OCI-LY1 (cell line): ENCODE data around the gene MYO5B.

Experiments used
- CTCF ChIP-seq: fragments of 200-600 bp; sonication (generic), shearing (Covaris generic); IDR thresholded peaks from 2 replicates; pipeline ENCODE4 v1.5.1; 2017; ENCODE audit warnings: mild to moderate bottlenecking, antibody characterized with exemption, low read length, moderate library complexity, mixed read lengths
- EZH2 ChIP-seq: fragments of 200-600 bp; sonication (generic), shearing (Covaris generic); IDR thresholded peaks from 2 replicates; pipeline ENCODE4 v1.8.0; 2017; ENCODE audit warnings: borderline replicate concordance, mixed run types, mild to moderate bottlenecking, antibody characterized with exemption, low read length, moderate library complexity, mixed read lengths

GRCh38 chr18:49859021-49859359 is 336.0 kb downstream of the MYO5B start:
- TF ChIP-seq CTCF = no peak
- no peak for TF ChIP-seq EZH2
